ENCODE measurements around the gene FGFR2.

FGFR2 gene

DNA sequence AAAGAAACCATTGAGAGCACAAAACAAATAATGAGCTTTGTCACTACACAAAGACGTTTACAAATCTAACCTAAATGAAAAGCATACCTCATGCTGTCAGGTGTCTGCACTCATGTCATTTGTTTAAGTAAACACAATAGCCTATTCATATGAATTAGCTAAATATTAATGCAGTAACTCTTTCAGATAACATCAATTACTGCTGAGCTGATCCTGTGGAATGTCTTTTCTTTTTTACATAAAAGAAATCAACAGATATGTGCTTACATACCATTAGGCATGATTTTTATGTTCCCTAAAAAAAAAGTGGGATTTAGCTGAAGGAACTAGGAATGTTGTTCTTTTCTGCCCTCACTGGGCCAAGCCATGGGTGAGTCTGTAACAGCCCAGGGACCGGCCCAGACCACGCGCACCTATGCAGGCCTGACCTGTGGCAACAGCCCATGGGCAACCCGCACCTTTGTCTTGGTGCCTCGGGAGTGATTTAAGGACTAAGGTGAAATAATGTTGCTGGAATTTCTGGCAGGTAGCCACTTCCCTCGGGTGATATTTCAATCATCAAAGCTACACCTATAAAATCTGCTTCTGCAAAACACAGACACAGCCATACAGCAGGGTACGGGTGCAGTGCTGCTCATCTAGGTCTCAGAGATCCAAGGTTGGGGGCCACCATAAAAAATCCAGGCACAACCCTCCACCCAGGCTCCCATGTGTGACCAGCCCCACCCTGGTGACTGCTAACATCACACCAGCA lies 44.6 kb downstream of the FGFR2 start:
- no peak for DNase-seq (ENCODE audit: low read depth)

DNA sequence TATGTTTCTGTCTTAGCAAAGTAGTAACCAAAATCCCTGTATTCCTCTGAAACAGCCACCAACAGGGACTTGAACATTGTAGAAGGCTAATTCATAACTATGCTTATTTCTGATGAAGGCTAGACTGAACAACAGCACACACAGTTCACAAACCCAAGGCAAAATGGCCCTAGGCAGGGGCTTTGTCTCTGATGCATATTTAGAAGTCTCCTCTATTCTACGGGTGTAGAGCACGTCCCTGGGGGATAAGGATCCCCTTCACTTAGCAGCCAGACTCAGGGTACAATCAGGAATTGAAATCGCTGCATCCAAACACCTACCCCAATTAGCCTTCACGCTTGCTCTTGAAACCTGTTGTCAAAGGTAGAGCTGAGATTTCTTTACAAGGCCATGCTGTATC lies 45.5 kb downstream of the FGFR2 start:
- DNase-seq (ENCODE audit: low read depth) = no peak

DNA sequence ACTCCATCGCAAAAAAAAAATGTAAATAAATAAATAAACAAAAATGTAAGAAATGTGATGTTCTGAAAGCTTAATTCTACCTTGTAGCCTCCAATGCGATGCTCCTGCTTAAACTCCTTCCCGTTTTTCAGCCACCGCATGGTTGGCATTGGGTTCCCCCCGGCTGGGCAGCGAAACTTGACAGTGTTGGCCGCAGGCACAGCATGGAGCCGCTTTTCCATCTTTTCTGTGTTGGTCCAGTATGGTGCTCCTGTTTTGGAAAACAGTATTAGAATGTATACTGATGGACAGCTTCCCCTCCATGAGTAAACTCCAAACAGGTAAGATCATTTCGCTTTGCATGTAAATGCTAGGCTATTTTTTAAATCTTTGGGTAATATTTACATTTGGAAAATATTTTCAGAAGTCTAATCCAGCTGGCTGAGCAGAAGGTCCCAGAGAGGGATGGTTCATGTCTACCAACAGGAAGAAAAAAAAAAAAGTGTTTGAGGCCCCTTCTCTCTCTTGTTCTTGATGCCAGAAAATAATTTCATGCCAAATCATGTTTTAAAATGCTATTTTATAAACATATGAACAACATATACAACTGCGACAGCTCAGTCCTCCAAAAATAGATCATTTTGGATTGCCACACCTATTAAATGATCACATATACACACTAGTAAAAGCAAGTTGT lies 46.9 kb downstream of the FGFR2 start:
- no peak for DNase-seq (ENCODE audit: low read depth)

DNA sequence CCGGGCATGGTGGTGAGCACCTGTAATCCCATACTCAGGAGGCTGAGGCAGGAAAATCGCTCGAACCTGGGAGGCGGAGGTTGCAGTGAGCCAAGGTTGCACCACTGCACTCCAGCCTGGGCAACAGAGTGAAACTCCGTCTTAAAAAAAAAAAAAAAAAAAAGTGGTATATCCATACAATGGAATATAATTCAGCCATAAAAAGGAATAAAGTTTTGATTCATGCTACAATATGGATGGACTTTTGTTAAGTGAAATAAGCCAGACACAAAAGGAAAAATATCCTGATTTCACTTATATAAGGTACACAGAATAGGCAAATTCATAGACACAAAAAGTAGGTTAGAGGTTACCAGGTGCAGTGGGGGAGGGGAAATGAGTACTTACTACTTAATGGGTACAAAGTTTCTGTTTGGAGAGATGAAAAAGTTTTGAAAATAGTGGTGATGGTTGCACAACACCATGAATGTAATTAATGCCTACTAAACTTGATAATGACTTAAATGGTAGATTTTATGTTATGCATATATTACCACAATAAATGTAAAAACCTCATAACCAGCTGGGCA lies 53.9 kb downstream of the FGFR2 start:
- no peak for DNase-seq (ENCODE audit: low read depth)

DNA sequence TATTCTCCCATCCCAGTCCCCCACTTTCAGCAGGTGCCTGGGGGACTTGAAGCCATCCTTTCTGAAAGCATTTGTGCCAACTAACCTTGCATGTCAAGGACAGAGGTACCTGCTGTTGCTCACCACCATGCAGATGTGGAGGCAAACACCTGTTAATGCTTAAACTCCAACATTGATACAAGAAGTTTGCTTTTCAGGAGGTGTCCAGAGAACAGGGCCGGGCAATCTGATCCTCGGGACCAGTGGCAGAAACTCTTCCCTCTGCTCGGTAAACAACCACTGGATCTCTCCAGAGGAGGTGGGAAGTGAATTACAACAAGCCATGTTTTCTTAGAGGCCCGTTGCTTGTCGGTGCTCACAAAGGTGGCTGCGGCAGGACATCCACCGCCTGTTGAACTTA lies 54.7 kb downstream of the FGFR2 start:
- no peak for DNase-seq (ENCODE audit: low read depth)

DNA sequence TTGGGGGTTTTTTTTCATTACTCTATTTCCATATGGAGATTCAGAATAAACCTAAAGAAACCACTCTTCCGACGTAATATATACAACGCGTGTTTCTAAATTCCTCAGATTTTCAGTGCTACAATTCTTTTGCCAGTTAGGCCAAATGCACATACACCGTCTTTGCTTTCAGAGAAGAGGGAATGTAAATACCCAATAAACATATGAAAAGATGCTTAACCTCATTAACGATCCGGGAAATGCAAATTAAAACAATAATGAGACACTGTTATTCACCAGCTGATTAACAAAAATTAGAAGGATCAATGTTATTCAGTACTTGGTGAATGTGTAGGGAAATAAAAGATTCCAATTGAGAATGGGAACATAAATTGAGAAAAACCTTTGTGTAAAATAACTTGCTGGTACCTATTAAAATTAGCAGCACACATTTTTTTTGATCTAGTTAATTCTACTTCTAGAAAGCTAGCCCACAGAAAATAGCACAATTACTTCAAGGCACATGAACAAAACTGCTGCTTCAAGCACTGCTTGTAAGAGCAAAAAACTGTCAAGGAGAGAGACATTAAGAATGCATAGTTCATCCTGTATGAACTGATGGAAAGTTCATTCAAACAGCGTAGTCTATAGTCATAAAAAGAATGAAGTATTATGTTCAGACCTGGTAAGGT lies 56.7 kb downstream of the FGFR2 start:
- no peak for DNase-seq (ENCODE audit: low read depth)

DNA sequence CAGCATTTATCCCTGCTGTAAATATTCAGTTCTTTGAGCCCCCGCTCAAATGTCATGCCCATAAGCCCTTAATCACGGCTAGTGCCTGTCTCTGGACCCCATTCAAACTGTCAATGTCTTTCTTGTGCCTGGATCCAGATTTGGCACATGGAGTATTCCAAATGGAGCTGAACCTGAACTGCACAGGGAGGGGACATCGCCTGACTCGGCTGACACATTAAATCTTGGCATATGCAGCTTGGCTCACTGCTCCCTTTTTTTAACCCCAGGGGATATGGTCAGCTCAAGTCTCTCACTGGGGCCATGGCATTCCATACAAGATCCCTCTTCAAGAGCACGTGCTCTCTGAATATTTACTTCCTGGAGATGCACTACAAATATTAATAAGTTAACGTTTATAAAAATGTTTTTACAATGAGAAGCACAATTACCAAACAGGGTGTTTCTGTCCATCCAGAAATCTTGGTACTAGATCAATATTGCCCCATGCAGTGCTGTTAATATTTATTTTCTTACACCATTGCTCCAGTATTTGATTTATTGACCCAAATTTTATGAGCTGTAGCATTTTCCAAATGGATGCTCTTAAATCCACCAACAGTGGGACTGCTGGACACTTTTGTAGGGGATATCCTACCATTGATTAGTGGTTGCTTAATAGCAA lies 57.4 kb downstream of the FGFR2 start:
- DNase-seq (ENCODE audit: low read depth) = no peak

DNA sequence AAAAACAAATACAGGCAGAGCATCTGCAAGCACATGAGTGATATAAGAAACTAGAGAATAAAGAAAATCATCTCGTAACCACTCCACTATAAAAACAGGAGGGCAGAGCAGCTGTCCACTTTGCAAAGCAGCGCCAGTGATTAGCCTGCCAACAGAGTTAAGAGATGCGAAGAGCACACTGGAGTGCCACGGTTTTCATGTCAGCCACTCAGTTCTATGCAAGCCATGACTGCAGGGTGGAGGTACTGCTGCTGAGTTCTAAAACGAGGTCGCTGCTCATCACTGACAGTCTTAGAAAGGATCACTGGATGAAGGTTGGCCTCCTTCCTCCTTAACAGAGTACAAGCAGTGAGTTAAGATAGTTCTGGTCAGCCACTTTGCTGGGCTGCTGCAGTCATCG lies 58.5 kb downstream of the FGFR2 start:
- no peak for DNase-seq (ENCODE audit: low read depth)

DNA sequence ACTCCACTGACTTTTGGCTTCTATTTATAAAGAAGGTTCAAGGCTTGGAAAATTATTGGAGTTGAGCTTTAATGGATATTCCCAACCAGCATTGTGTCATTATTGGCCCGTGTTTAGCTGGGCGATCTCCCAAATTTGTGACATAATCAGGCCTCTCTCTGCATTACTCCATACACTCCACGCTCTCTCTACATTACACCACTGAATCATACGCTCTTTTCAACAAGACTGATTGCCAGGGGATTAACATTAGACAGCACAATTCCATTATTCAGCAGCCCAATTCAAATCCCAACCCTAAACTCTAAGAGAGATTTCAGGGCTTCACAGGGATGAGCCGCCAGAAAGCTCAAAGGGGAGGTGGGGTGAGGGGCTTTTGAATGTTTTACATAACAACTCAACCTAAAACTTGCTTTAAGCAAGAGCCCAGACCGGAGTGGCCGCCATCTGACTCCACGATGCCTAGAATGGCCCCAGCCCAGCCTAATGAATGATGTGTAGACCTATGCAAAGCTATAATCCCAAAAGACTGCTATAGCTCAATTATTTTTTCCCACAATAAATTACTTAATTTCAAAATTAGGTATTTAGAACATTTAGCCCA lies 61.8 kb downstream of the FGFR2 start:
- DNase-seq (ENCODE audit: low read depth) = no peak

DNA sequence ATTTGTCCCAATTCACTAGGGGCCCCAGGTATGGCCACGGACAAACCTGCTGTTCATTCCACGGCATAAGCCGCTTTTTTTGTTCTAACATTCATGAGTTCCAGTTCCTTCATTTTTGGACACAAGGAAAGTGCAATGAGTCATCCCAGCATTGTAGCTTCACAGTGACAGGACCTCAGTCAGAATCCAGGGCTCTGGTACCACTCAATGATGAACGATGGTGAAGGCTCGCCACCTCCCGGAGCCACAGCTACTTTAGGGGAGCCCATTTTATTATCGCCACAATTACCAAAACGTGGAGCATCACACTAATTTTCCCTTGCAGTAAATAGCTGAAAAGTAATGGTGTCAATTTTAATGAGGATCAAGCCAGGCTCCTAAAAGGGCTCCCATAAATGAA lies 62.9 kb downstream of the FGFR2 start:
- no peak for DNase-seq (ENCODE audit: low read depth)

DNA sequence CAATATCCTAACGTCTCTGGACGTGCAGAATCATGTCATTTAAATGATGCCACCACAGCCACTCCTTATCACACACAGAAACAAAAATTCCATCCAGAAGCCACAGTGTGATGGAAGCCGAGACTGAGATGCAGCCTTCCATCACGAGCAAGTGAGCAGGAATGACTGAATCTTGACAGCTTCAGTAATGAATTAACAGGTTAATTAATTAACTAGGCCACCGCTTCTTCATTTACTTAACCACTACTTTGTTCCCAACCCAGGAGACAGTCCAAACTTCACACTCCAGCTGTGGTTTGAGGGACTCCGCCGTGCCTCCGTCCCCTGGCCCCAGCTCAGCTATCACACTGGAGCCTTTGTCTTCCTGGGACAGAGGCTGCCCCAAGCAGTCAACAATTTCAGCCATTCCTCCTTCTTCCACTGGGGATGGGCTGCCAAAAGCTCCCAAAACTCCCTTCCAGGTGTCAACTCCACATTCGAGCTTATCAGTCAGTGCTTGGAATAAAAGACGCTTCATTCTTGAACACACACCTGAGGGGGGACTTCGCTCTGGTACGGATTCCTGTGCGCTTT lies 65.9 kb downstream of the FGFR2 start:
- no peak for DNase-seq (ENCODE audit: low read depth)

DNA sequence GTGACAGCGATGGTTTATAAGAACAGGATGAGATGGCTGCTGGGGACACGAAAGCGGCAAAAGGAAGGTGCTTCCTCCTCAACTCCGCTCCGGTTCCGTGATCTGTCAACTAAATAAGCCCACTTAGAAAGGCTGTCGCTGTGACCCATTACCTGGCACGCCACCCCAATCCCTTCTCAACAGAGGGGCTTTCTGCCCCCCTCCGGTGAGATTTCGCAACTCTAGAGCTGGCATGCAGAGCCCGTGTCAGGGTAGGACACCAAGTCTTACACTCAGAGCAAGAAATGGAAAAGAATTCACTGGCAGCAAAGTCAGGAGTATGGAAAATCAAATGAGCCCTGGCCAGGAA lies 66.4 kb downstream of the FGFR2 start:
- no peak for DNase-seq (ENCODE audit: low read depth)

DNA sequence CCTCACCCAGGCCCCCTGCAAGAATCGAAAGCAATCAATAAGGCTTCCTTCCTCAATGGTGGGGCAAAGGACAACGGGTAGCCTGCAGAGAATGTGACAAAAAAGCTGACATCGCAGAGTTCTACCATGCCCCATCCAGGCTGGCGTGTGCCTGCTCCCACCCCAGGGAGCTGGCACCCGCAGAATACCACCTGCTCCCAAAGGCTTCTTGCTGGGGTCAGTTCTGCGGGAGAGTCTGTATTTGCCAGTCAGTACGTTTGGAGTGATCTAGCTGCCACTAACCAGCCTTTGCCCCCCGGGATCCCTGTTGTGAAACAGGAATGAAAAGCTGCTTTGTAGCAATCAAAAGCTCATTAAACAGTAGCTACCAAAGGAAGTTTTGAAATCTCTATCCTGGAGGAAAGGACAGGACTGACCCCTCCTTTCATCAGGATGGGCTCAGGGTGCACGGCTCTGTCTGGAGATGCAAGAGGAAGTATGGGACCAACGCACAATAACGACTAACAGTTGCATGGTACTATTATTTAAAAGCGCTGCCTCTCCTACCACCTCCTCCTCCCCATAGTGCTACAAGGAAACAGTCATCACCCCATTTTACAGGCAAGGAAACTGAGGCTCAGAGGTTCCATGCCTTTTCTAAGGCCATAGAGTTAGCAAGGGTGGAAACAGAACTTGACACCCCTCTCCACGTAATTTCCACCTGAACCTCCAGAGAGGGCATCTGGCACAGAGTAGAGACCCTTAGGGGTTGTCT lies 67.0 kb downstream of the FGFR2 start:
- no peak for DNase-seq (ENCODE audit: low read depth)

DNA sequence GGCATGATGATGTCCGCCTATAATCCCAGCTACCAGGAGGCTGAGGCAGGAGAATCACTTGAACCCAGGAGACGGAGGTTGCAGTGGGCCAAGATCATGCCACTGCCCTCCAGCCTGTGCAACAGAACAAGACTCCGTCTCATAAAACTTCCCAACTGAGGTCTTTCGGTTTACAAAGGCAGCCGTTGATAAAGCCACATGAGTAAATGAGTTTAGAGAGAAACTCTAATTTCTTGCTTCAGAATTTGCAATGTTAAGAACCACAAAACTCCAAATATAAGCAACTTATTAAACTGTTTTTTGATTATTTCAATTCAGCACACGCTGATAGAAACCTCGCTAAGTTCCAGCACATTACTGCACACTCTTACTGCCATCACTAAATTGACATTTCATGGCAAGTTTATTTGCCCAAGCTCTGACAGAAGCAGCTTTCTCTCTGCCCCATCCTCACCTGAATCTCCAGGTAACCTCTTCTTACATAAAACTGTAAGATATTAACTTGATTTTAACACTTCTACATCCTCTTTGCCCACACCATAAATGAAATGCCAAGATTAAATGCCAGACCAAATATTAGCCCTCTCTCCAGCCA lies 67.7 kb downstream of the FGFR2 start:
- DNase-seq (ENCODE audit: low read depth) = no peak

DNA sequence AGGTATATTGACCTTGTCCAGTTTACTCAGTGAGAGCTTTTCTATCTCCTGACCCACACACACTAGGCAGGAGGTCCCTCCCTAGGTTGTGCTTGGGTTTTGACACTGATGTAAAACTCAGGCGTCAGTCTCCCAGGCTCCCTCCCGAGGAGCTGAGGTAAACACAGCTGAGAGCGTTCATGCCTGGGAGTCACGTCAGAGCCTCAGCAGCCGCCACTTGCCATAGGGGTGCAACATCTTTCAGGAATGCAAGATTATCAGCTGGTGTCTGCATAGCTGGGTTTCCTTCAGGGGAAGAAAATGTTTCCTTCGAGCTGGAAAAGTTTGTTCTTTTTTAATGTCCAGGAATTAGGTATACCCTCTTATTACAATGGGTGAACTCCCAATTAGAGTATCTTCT lies 70.6 kb downstream of the FGFR2 start:
- no peak for DNase-seq (ENCODE audit: low read depth)

DNA sequence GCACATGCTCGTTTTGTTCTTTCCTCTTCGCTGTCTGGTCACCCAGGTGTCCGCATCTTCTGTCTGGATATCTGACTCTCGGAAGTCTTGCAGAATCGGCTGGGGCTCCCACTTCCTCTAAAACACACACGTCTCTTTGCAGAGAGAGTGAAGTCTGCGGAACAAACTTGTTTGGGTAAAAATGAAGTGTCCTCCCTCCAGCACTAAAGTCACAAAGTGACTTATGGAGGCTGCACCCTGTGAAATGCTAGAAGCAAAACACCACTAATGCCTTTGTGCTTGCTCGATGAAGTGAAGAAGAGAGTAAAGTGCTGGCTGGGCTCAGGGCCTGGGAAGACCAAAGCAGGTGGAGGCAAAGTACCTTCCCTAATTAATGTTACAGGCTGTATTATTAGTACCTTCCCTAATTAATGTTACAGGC lies 71.4 kb downstream of the FGFR2 start:
- no peak for DNase-seq (ENCODE audit: low read depth)

DNA sequence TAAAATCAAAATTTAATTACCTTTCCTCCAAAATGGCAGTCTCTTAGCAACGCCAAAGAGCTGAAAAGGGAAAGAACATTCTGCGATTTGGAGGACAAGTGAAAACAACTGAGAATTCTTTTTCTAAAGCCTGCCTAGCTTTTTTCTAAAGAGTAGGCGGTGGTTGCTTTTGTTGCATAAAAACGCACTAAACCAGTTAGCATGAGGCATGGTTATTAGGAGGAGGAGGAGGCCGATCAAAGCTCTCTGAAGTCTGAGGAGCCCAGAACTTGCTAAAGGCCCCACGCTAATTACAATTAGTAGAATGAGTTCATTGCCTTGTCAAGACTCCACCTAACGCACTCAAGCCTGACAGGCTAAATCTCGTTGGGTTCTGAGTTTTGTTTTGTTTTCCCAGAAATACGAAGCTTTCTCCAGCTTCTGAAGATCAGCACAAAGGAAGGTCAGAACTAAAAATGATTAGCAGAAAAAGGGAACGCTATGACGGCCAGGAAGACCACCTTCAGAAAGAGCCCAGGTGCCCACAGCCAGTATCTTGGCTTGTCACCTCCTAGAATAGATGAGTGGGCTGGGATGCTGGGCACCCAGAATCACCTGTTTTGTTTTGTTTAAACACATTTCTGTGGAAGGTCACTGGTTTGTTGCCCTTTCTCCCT lies 72.0 kb downstream of the FGFR2 start:
- DNase-seq (ENCODE audit: low read depth) = no peak

DNA sequence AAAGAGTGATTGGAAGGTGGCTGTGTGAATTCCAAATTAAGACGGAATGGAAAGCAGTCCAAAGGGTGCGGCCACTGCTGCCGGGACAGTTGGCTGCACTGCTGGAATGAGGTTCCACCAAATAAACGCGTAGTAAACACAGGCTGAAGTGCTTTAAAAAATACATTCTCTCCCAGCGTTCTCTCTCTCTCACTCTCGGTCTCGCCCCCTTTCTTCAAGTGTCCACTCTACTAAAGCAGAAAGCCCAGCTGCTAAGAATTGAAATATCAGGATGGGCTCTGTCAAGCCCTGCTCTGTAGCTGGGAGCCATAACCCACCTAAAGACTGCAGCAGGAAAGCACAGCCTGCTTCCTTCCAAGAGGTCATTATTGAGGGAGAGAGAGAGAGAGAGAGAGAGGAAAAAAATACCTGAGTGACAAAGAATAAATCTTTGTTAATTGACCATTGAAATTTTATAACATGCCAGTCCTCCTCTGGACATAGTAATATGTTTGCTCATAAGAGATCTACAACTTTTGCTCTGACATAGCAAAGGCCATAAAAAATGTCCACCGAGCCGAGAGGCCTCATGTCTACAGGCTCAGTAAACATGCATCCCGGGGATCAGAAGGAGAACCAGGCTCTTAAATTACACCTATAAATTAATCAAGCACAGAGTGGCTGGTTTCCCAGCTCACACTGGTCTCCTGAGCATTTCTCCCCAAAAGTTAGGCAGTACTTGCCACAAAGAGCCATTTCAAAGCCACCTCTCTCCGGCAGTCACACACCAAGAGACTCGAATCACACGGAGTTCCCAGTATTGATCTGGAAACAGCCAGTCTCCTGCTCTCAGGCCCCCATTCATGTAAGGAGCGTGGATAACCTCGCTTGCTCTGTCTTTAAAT lies 72.8 kb downstream of the FGFR2 start:
- DNase-seq (ENCODE audit: low read depth) = no peak

Measured in GM04504 (cell line).